ENCODE data around the gene TNFAIP8L3.

The TNFAIP8L3 gene

DNA sequence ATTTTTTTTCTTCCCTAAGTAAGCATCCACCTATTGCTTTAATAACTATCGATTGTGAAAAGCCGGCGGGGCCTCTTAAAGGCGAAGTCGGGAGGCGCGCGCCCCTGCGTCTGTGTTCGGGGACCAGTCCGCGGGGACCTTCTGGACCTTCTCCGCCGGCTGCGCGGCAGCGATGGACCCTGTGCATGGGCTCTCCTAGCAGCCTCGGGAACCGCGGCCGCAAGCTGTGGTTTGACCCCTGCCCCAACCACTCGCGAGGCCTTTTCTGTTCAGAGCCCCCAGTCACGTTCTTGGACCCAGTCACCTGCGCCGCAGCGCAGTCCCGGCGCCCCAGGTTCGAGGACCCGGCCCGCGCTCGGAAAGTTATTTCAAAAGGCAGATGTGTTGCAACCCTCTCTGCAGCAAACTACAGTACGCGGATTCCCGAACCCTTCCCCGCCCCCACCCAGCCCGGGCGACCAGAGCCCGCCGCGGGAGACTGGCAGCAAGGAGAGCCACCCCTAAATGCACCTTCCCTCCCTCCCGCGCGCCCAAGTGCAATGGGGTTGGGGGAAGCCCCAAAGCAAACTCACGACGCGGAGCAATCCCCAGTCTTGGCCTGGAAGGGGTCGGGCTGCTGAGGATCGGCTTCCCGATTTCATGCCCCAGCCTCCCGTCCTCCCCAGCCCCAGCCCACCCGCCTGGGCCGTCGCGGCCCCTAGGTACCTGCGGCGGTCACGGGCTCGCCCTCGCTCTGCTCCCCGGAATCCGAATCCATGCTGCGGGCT is 684 bp downstream of the TNFAIP8L3 start:
- CTCF ChIA-PET = no interaction called here
- POLR2A ChIA-PET (ENCODE audit: low non-redundant PET) = no interaction called here
- TF ChIP-seq, protein P1, sequence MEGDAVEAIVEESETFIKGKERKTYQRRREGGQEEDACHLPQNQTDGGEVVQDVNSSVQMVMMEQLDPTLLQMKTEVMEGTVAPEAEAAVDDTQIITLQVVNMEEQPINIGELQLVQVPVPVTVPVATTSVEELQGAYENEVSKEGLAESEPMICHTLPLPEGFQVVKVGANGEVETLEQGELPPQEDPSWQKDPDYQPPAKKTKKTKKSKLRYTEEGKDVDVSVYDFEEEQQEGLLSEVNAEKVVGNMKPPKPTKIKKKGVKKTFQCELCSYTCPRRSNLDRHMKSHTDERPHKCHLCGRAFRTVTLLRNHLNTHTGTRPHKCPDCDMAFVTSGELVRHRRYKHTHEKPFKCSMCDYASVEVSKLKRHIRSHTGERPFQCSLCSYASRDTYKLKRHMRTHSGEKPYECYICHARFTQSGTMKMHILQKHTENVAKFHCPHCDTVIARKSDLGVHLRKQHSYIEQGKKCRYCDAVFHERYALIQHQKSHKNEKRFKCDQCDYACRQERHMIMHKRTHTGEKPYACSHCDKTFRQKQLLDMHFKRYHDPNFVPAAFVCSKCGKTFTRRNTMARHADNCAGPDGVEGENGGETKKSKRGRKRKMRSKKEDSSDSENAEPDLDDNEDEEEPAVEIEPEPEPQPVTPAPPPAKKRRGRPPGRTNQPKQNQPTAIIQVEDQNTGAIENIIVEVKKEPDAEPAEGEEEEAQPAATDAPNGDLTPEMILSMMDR (conservative IDR thresholded peaks at IDR 0.05; ENCODE audit: low read depth) = no peak

DNA sequence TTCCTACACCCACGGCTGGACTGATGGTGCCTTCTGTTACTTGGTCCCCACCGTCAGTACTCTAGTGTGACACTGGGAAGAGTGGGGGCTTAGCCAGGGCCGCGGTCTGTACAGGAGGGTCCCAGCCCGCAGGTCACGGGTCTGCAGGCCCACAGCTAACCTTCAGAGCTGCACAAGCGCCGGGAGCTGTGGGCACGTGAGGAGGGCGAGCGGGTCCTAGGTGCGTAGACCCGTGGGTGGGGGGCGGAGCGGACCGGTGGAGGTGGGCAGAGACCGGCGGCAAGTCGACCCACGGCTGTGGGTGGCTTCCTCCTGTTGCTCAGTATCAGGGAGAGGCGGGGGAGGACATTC is 1.2 kb downstream of the TNFAIP8L3 start:
- peak overlapping the region; percentile 45 for H3K27ac ChIP-seq
- TF ChIP-seq, protein P1 (conservative IDR thresholded peaks at IDR 0.05; ENCODE audit: low read depth) = no peak
- POLR2A ChIA-PET (ENCODE audit: low non-redundant PET) = no interaction called here
- DNase-seq (ENCODE audit: low spot score) = no peak
- CTCF ChIA-PET = no interaction called here

More for the DNA sequence above, 684 bp downstream of the TNFAIP8L3 start:
- peak overlapping the region; percentile 45; the same call in 1 of the 2 replicates for H3K27ac ChIP-seq
- DNase-seq (ENCODE audit: low spot score) = peak; percentile 36

DNA sequence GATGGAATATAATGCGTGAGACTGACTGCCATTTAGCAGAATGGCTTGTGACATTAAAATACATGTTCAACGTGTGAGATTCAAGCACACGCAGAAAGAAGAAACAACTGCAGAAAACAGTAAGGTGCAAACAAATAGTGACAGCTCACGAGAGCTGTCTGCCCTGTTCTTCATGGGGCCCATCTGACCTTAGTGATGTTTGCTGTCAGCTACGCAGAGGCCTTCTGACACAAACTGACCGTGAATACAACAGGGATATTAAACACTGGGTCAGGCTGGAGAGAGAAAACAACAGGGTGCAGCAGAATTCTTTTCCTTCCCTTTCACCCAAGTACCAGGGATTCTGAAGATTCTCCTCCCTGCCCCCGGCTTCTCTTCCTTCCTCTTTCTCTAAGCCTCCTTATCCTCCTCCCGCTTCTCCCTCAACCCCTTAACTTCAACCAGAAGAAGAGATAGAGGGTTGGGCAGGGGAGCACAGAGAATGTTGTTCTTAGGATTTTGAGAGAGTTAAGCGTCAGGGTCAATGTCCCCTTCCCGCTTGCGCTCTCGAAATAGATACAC is 2.1 kb downstream of the TNFAIP8L3 start:
- ChIA-PET CTCF (no interaction called here), POLR2A (ENCODE audit: low non-redundant PET) (no interaction called here)
- H3K27ac ChIP-seq = no peak overlapping the region
- TF ChIP-seq, protein P1 (conservative IDR thresholded peaks at IDR 0.05; ENCODE audit: low read depth) = no peak
- DNase-seq (ENCODE audit: low spot score) = no peak

DNA sequence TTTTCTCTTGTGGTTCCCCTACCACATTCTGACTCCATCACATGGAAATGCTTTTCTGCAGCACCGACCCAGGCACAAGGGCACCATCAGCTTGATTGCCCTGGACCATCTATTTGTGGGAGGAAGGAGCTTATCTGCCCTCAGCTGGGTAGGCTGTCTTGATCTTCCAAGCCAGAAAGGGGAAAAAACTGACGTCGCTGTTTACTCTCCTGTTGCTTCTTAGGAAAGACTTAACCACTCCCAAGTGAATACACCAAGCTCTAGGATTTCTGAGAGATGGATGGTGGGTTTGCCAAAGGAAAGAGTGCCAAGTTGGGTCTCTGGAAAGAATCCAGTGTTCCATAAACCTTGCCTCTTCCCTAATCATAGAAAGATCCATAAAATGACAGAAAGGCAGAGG is 4.0 kb downstream of the TNFAIP8L3 start:
- DNase-seq (ENCODE audit: low spot score) = no peak
- ChIA-PET POLR2A (ENCODE audit: low non-redundant PET) (no interaction called here), CTCF (no interaction called here)
- no peak overlapping the region for H3K27ac ChIP-seq
- TF ChIP-seq, protein P1 (conservative IDR thresholded peaks at IDR 0.05; ENCODE audit: low read depth) = no peak

DNA sequence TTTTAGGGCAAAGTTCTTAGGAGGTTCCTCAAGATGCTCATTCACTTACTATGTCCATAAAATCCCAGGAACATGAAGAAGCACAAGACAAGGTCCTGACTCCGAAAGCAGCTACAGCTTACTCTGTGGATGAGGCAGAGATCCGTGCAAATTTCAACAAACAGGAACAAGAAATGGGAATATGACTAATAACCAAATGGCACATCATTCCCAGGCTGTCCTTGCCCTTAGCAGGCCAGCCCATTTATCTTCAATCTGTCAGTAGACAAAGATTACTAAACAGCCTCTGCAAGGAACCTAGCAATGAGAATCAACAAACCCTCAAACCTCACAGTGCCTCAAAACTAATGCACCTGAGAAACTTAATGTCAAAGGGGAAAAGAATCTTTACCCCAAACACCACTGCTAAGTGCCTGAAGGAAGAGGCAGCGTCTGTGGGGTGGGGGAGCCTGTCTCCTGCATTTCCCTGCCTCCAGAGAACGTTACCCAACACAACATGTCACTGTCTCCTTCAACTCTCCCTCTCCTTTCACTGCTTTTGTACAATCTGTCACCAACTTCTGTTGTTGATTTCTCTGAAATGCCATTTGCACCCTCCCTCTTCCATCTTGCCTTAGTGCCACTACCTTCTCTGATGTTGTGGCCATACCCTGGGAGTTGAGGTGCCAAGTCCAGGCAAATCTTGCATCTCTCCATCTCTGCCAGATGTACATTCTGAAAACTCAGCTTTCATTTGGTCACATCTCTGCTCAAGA is 4.8 kb downstream of the TNFAIP8L3 start:
- TF ChIP-seq, protein P1 (conservative IDR thresholded peaks at IDR 0.05; ENCODE audit: low read depth) = no peak
- ChIA-PET CTCF (no interaction called here), POLR2A (ENCODE audit: low non-redundant PET) (no interaction called here)
- H3K27ac ChIP-seq = no peak overlapping the region
- DNase-seq (ENCODE audit: low spot score) = no peak

DNA sequence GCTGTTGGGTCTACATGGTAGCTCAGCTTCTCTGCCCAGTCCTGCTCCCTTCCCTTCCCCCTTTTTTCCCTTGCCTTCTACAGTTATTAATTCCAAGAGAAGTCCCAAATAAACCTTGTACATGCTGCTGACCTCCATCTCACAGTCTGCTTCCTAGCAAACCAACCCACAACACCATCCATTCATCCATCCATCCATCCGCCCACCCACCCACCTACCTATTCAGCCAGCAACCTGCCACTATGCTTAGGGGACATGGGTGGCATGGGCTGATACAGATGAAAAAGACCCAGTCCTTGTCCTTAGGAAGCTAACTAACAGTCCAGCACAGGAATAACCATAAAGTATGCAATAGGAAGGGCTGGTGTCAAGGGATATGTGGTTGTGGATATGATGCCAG is 5.7 kb downstream of the TNFAIP8L3 start:
- ChIA-PET POLR2A (ENCODE audit: low non-redundant PET) (no interaction called here), CTCF (no interaction called here)
- H3K27ac ChIP-seq = no peak overlapping the region
- no peak for DNase-seq (ENCODE audit: low spot score)
- TF ChIP-seq, protein P1 (conservative IDR thresholded peaks at IDR 0.05; ENCODE audit: low read depth) = no peak
